Progenitor cell of endocrine pancreas (in vitro differentiated cells): Measurements from ENCODE around the gene PRRG2. TPM values are rescaled to one million over a fixed set of nuclear protein-coding genes. Genes with fewer than 3 reads are reported as not detected.
A peak's percentile ranks its signal among the peaks of the same experiment; 100 is the strongest.

ENCODE experiments used
- DNase-seq: peaks from one replicate; pipeline ENCODE4 v3.0.0; 2021; ENCODE audit warnings: low spot score; ENCODE audit not compliant: unreplicated experiment
- H3K27ac Mint-ChIP-seq: 2 replicates; pipeline ENCODE4 v1.8.0; 2021; ENCODE audit warnings: mild to moderate bottlenecking, moderate library complexity, mixed read lengths
- H3K27me3 Mint-ChIP-seq: 2 replicates; pipeline ENCODE4 v1.8.0; 2021; ENCODE audit warnings: mixed read lengths
- H3K36me3 Mint-ChIP-seq: 2 replicates; pipeline ENCODE4 v1.8.0; 2022; ENCODE audit warnings: mixed read lengths; ENCODE audit not compliant: insufficient read depth
- H3K4me1 Mint-ChIP-seq: 2 replicates; pipeline ENCODE4 v1.8.0; 2021; ENCODE audit warnings: low read depth, mixed read lengths
- H3K4me3 Mint-ChIP-seq: 2 replicates; pipeline ENCODE4 v1.8.0; 2021; ENCODE audit warnings: low read depth, mild to moderate bottlenecking, moderate library complexity, mixed read lengths
- H3K9me3 Mint-ChIP-seq: 2 replicates; pipeline ENCODE4 v1.8.0; 2021; ENCODE audit warnings: low read depth, mixed read lengths
- CTCF ChIP-seq: fragments of 200-600 bp; sonication (generic); IDR thresholded peaks from one replicate; pipeline ENCODE4 v1.5.0; 2021; ENCODE audit warnings: antibody characterized with exemption, mild to moderate bottlenecking; ENCODE audit not compliant: unreplicated experiment
- total RNA-seq: library from RNA; stranded (reverse); gene quantifications from 2 replicates; pipeline ENCODE4 v1.2.1, GENCODE V29; 2021

Gene PRRG2
- total RNA-seq, 1 donor from 2014 or later = 6.8 TPM

GRCh38 chr19:49573009-49573408 is 8.1 kb upstream of the PRRG2 start:
- Mint-ChIP-seq H3K4me3 (no peak overlapping the region), H3K27me3 (no peaks in the 10 kb centered on the region), H3K36me3 (peaks cover 6% of the 10 kb centered on the region), H3K4me1 (peaks cover 16% of the 10 kb centered on the region), H3K9me3 (no peaks in the 10 kb centered on the region), H3K27ac (no peak overlapping the region)
- DNase-seq = no peak
- TF ChIP-seq CTCF = no peak

- no peak overlapping the region for H3K4me3 Mint-ChIP-seq
- H3K36me3 Mint-ChIP-seq = peaks cover 4% of the 10 kb centered on the region
- H3K27ac Mint-ChIP-seq = no peak overlapping the region
- no peak for TF ChIP-seq CTCF
- no peaks in the 10 kb centered on the region for H3K9me3 Mint-ChIP-seq
- H3K4me1 Mint-ChIP-seq = peaks cover 12% of the 10 kb centered on the region
- no peaks in the 10 kb centered on the region for H3K27me3 Mint-ChIP-seq
- no peak for DNase-seq
Observed at GRCh38 chr19:49573425-49573824, 7.7 kb upstream of the PRRG2 start.

- no peaks in the 10 kb centered on the region for H3K9me3 Mint-ChIP-seq
- H3K4me3 Mint-ChIP-seq = no peak overlapping the region
- TF ChIP-seq CTCF = no peak
- no peak for DNase-seq
- peaks cover 18% of the 10 kb centered on the region for H3K4me1 Mint-ChIP-seq
- H3K27me3 Mint-ChIP-seq = no peaks in the 10 kb centered on the region
- H3K27ac Mint-ChIP-seq = no peak overlapping the region
- H3K36me3 Mint-ChIP-seq = peaks cover 3% of the 10 kb centered on the region
Observed at GRCh38 chr19:49574206-49574755, 6.8 kb upstream of the PRRG2 start.

- Mint-ChIP-seq H3K4me1 (peaks cover 18% of the 10 kb centered on the region), H3K27me3 (no peaks in the 10 kb centered on the region), H3K4me3 (peak overlapping the region; percentile 97), H3K27ac (no peak overlapping the region), H3K9me3 (no peaks in the 10 kb centered on the region), H3K36me3 (no peaks in the 10 kb centered on the region)
- no peak for DNase-seq
- no peak for TF ChIP-seq CTCF
Observed at GRCh38 chr19:49579193-49579592, 1.9 kb upstream of the PRRG2 start.

GRCh38 chr19:49579947-49580263 is 1.2 kb upstream of the PRRG2 start:
- Mint-ChIP-seq H3K4me3 (peak overlapping the region; percentile 97), H3K9me3 (no peaks in the 10 kb centered on the region), H3K4me1 (peaks cover 18% of the 10 kb centered on the region), H3K27ac (peak overlapping the region; percentile 94), H3K27me3 (no peaks in the 10 kb centered on the region), H3K36me3 (no peaks in the 10 kb centered on the region)
- no peak for DNase-seq
- no peak for TF ChIP-seq CTCF
